Astrocyte (in vitro differentiated cells and primary cell): ENCODE results near the gene SBF2. TPM values are rescaled to one million over a fixed set of nuclear protein-coding genes. Genes with fewer than 3 reads are reported as not detected.

Source experiments
- DNase-seq: peaks from one replicate; pipeline ENCODE4 v3.0.0-alpha.2; 2010; ENCODE audit warnings: low read depth
- FAIRE-seq: peaks from 2 replicates; lab custom pipeline; 2011; peaks lifted over from hg19 to GRCh38; lab: Jason Lieb, UNC
- H2AFZ ChIP-seq: 2 replicates; pipeline ENCODE4 v1.6.0; 2012; ENCODE audit warnings: low read depth, low read length, inconsistent platforms
- H3K27ac ChIP-seq: 2 replicates; pipeline ENCODE4 v1.5.1; 2011; ENCODE audit warnings: low read depth, low read length, inconsistent platforms
- H3K27me3 ChIP-seq: 2 replicates; pipeline ENCODE4 v1.6.0; 2011; ENCODE audit warnings: low read length, inconsistent platforms; ENCODE audit not compliant: insufficient read depth
- H3K36me3 ChIP-seq: 2 replicates; pipeline ENCODE4 v1.5.1; 2011; ENCODE audit warnings: low read length, inconsistent platforms; ENCODE audit not compliant: insufficient read depth
- H3K4me1 ChIP-seq: 2 replicates; pipeline ENCODE4 v1.5.1; 2011; ENCODE audit warnings: low read length, inconsistent platforms; ENCODE audit not compliant: insufficient read depth
- H3K4me2 ChIP-seq: 2 replicates; pipeline ENCODE4 v1.6.0; 2012; ENCODE audit warnings: low read length, inconsistent platforms
- H3K4me3 ChIP-seq: 2 replicates; pipeline ENCODE4 v1.5.1; 2011; ENCODE audit warnings: low read depth, mild to moderate bottlenecking, low read length, inconsistent platforms; ENCODE audit not compliant: insufficient read depth
- H3K79me2 ChIP-seq: 2 replicates; pipeline ENCODE4 v1.6.0; 2012; ENCODE audit warnings: mild to moderate bottlenecking, low read length, inconsistent platforms; ENCODE audit not compliant: insufficient read depth
- H3K9ac ChIP-seq: 2 replicates; pipeline ENCODE4 v1.6.0; 2012; ENCODE audit warnings: mild to moderate bottlenecking, low read length, inconsistent platforms
- H3K9me3 ChIP-seq: 2 replicates; pipeline ENCODE4 v1.5.1; 2012; ENCODE audit warnings: low read depth, mild to moderate bottlenecking, low read length, inconsistent platforms; ENCODE audit not compliant: insufficient read depth
- H4K20me1 ChIP-seq: 2 replicates; pipeline ENCODE4 v1.6.0; 2012; ENCODE audit warnings: low read length, inconsistent platforms; ENCODE audit not compliant: insufficient read depth
- H3K27ac Mint-ChIP-seq: one replicate; pipeline ENCODE4 v1.8.0; 2021; ENCODE audit warnings: mild to moderate bottlenecking, mixed read lengths; ENCODE audit not compliant: unreplicated experiment
- H3K27me3 Mint-ChIP-seq: one replicate; pipeline ENCODE4 v1.8.0; 2021; ENCODE audit warnings: low read depth, mixed read lengths; ENCODE audit not compliant: unreplicated experiment
- H3K36me3 Mint-ChIP-seq: one replicate; pipeline ENCODE4 v1.8.0; 2021; ENCODE audit warnings: low read depth, mixed read lengths; ENCODE audit not compliant: unreplicated experiment
- H3K4me1 Mint-ChIP-seq: one replicate; pipeline ENCODE4 v1.8.0; 2021; ENCODE audit warnings: low read depth, mixed read lengths; ENCODE audit not compliant: unreplicated experiment
- H3K4me3 Mint-ChIP-seq: one replicate; pipeline ENCODE4 v1.8.0; 2021; ENCODE audit warnings: mild to moderate bottlenecking, moderate library complexity, mixed read lengths; ENCODE audit not compliant: unreplicated experiment
- H3K9me3 Mint-ChIP-seq: one replicate; pipeline ENCODE4 v1.8.0; 2021; ENCODE audit warnings: mild to moderate bottlenecking, mixed read lengths; ENCODE audit not compliant: unreplicated experiment
- CTCF ChIP-seq: IDR thresholded peaks from 2 replicates; pipeline ENCODE4 v1.5.1; 2011; ENCODE audit warnings: low read depth, mild to moderate bottlenecking, inconsistent platforms, low read length, moderate library complexity; ENCODE audit not compliant: insufficient read depth
- EZH2 ChIP-seq: IDR thresholded peaks from 2 replicates; pipeline ENCODE4 v1.6.1; 2012; ENCODE audit warnings: mild to moderate bottlenecking, low read length, inconsistent platforms; ENCODE audit not compliant: insufficient read depth
- total RNA-seq: library from RNA; stranded (reverse); gene quantifications from 2 replicates; pipeline ENCODE4 v1.2.1, GENCODE V29; 2021

Gene SBF2
- total RNA-seq, 1 donor from 2014 or later = 50.0 TPM

- no peak for FAIRE-seq
Observed at GRCh38 chr11:9927670-9928069, 366.3 kb downstream of the SBF2 start.

GRCh38 chr11:9923280-9923679 lies 370.7 kb downstream of the SBF2 start:
- Mint-ChIP-seq H3K27ac (no peak overlapping the region), H3K27me3 (no peaks in the 10 kb centered on the region)
- no peak overlapping the region for H3K4me3 ChIP-seq

More at GRCh38 chr11:9927670-9928069, 366.3 kb downstream of the SBF2 start:
- H3K9me3 ChIP-seq = peaks cover 3% of the 10 kb centered on the region
- H3K4me2 ChIP-seq = no peak overlapping the region
- DNase-seq = no peak
- H3K4me1 ChIP-seq = no peaks in the 10 kb centered on the region
- TF ChIP-seq EZH2 = no peak
- TF ChIP-seq CTCF = no peak
- no peak overlapping the region for H2AFZ ChIP-seq
- H3K27ac Mint-ChIP-seq = no peak overlapping the region
- H3K4me1 Mint-ChIP-seq = peaks cover 5% of the 10 kb centered on the region
- H3K9ac ChIP-seq = no peak overlapping the region
- no peaks in the 10 kb centered on the region for H3K9me3 Mint-ChIP-seq
- no peaks in the 10 kb centered on the region for H3K27me3 Mint-ChIP-seq
- no peak overlapping the region for H3K4me3 ChIP-seq
- no peak overlapping the region for H3K27ac ChIP-seq
- no peak overlapping the region for H3K4me3 Mint-ChIP-seq
- H3K79me2 ChIP-seq = no peaks in the 10 kb centered on the region
- H3K36me3 Mint-ChIP-seq = peaks cover 16% of the 10 kb centered on the region
- no peaks in the 10 kb centered on the region for H3K36me3 ChIP-seq
- H4K20me1 ChIP-seq = no peaks in the 10 kb centered on the region
- no peaks in the 10 kb centered on the region for H3K27me3 ChIP-seq

More at GRCh38 chr11:9923280-9923679, 370.7 kb downstream of the SBF2 start:
- Histone ChIP-seq H4K20me1 (no peaks in the 10 kb centered on the region), H3K27ac (no peak overlapping the region), H3K36me3 (no peaks in the 10 kb centered on the region), H3K9ac (no peak overlapping the region), H3K4me1 (no peaks in the 10 kb centered on the region), H3K27me3 (no peaks in the 10 kb centered on the region), H3K9me3 (no peaks in the 10 kb centered on the region), H2AFZ (no peak overlapping the region), H3K79me2 (no peaks in the 10 kb centered on the region), H3K4me2 (peak overlapping the region; percentile 1)
- H3K9me3 Mint-ChIP-seq = no peaks in the 10 kb centered on the region
- DNase-seq (no peak), FAIRE-seq (peak; percentile 39)
- no peak for TF ChIP-seq EZH2
- no peak for TF ChIP-seq CTCF
- H3K36me3 Mint-ChIP-seq = no peaks in the 10 kb centered on the region
- H3K4me3 Mint-ChIP-seq = no peak overlapping the region
- H3K4me1 Mint-ChIP-seq = peaks cover 8% of the 10 kb centered on the region
